ENCODE data around the gene MCTS1.
"Not testable (repeated sequence)": the region's sequence is repeated elsewhere in the genome, so short reads cannot be mapped to it uniquely, and the experiment has no call there.

DNA sequence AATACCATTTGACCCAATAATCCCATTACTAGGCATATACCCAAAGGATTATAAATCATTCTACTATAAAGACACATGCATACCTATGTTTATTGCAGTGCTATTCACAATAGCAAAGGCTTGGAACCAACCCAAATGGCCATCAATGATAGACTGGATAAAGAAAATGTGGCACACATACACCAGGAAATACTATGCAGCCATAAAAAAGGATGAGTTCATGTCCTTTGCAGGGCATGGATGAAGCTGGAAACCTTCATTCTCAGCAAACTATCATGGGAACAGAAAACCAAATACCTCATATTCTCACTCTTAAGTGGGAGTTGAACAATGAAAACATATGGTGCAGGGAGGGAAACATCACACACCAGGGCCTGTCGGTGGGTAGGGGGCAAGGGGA, 48.4 kb downstream of the MCTS1 start:
- TF ChIP-seq, protein P1, sequence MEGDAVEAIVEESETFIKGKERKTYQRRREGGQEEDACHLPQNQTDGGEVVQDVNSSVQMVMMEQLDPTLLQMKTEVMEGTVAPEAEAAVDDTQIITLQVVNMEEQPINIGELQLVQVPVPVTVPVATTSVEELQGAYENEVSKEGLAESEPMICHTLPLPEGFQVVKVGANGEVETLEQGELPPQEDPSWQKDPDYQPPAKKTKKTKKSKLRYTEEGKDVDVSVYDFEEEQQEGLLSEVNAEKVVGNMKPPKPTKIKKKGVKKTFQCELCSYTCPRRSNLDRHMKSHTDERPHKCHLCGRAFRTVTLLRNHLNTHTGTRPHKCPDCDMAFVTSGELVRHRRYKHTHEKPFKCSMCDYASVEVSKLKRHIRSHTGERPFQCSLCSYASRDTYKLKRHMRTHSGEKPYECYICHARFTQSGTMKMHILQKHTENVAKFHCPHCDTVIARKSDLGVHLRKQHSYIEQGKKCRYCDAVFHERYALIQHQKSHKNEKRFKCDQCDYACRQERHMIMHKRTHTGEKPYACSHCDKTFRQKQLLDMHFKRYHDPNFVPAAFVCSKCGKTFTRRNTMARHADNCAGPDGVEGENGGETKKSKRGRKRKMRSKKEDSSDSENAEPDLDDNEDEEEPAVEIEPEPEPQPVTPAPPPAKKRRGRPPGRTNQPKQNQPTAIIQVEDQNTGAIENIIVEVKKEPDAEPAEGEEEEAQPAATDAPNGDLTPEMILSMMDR (IDR thresholded peaks at IDR 0.05) = not testable (repeated sequence)
- TF ChIP-seq POLR2A (IDR thresholded peaks at IDR 0.05) = not testable (repeated sequence)
